GM23338 (cell line): Measurements from ENCODE around the gene HCRT. TPM values are rescaled to one million over a fixed set of nuclear protein-coding genes. Genes with fewer than 3 reads are reported as not detected.

Source experiments
- ATAC-seq: fragments of 200-7000 bp; cut with Tn5 transposase; 3 replicates; pipeline ENCODE4 v1.9.1; 2020
- DNase-seq: peaks from one replicate; pipeline ENCODE4 v3.0.0-alpha.2; 2015; ENCODE audit warnings: low spot score
- H2AFZ ChIP-seq: fragments of 200-600 bp; sonication (generic); 2 replicates; pipeline ENCODE4 v1.8.0; 2016; ENCODE audit warnings: antibody characterized with exemption, mild to moderate bottlenecking, moderate library complexity
- H3F3A ChIP-seq: fragments of 200-600 bp; sonication (generic); replicated peaks from 2 replicates; pipeline ENCODE4 v1.8.0; 2017; ENCODE audit warnings: antibody characterized with exemption, mixed run types, low read depth
- H3K27ac ChIP-seq: fragments of 200-600 bp; sonication (generic); 2 replicates; pipeline ENCODE4 v1.6.1; 2016; ENCODE audit warnings: low read depth
- H3K27me3 ChIP-seq: fragments of 200-600 bp; sonication (generic); 2 replicates; pipeline ENCODE4 v1.8.0; 2016; ENCODE audit warnings: mild to moderate bottlenecking, mixed run types, moderate library complexity; ENCODE audit not compliant: insufficient read depth
- H3K36me3 ChIP-seq: fragments of 200-600 bp; sonication (generic); 2 replicates; pipeline ENCODE4 v1.8.0; 2016; ENCODE audit warnings: mild to moderate bottlenecking; ENCODE audit not compliant: insufficient read depth
- H3K4me1 ChIP-seq: fragments of 200-600 bp; sonication (generic); 2 replicates; pipeline ENCODE4 v1.8.0; 2016; ENCODE audit warnings: mild to moderate bottlenecking, moderate library complexity; ENCODE audit not compliant: insufficient read depth
- H3K4me2 ChIP-seq: fragments of 200-600 bp; sonication (generic); 2 replicates; pipeline ENCODE4 v1.7.1; 2017; ENCODE audit warnings: mixed run types
- H3K4me3 ChIP-seq: fragments of 200-600 bp; sonication (generic); 2 replicates; pipeline ENCODE4 v1.6.1; 2016; ENCODE audit warnings: mixed run types
- H3K79me2 ChIP-seq: fragments of 200-600 bp; sonication (generic); replicated peaks from 2 replicates; pipeline ENCODE4 v1.8.0; 2017; ENCODE audit warnings: mild to moderate bottlenecking; ENCODE audit not compliant: insufficient read depth
- H3K9me2 ChIP-seq: fragments of 200-600 bp; sonication (generic); 2 replicates; pipeline ENCODE4 v1.8.0; 2017; ENCODE audit not compliant: insufficient read depth
- H4K20me1 ChIP-seq: fragments of 200-600 bp; sonication (generic); replicated peaks from 2 replicates; pipeline ENCODE4 v1.8.0; 2017; ENCODE audit warnings: mild to moderate bottlenecking; ENCODE audit not compliant: insufficient read depth
- H3K27ac Mint-ChIP-seq: 2 replicates; pipeline ENCODE4 v1.8.0; 2020; ENCODE audit warnings: inconsistent platforms, mild to moderate bottlenecking, moderate library complexity, mixed read lengths
- H3K27me3 Mint-ChIP-seq: 3 replicates; pipeline ENCODE4 v1.8.0; 2022; ENCODE audit warnings: low read depth, mild to moderate bottlenecking, moderate library complexity, mixed read lengths, inconsistent platforms; ENCODE audit not compliant: insufficient read depth, poor library complexity
- H3K36me3 Mint-ChIP-seq: 3 replicates; pipeline ENCODE4 v1.8.0; 2021; ENCODE audit warnings: low read depth, mild to moderate bottlenecking, inconsistent platforms, moderate library complexity, mixed read lengths
- H3K4me1 Mint-ChIP-seq: 3 replicates; pipeline ENCODE4 v1.8.0; 2020; ENCODE audit warnings: mild to moderate bottlenecking, inconsistent platforms, mixed read lengths
- H3K4me3 Mint-ChIP-seq: 3 replicates; pipeline ENCODE4 v1.8.0; 2021; ENCODE audit warnings: moderate library complexity, mild to moderate bottlenecking, inconsistent platforms, mixed read lengths
- H3K9me3 Mint-ChIP-seq: 3 replicates; pipeline ENCODE4 v1.8.0; 2020; ENCODE audit warnings: moderate library complexity, mild to moderate bottlenecking, inconsistent platforms, mixed read lengths
- EZH2 ChIP-seq: fragments of 200-600 bp; sonication (generic); IDR thresholded peaks from one replicate; pipeline ENCODE4 v1.8.0; 2017; ENCODE audit warnings: antibody characterized with exemption, mild to moderate bottlenecking, low read depth; ENCODE audit not compliant: unreplicated experiment
- ZNF114 ChIP-seq: fragments of 250-450 bp; sonication (Bioruptor Pico); IDR thresholded peaks from 2 replicates; pipeline ENCODE4 v1.5.0; 2020; ENCODE audit warnings: mild to moderate bottlenecking, moderate library complexity
- polyA plus RNA-seq: library from polyadenylated mRNA; unstranded; fragments of >200 nt; fragmentation: Nextera tagmentation; extraction: Ambion mirVana; gene quantifications from 2 replicates; pipeline ENCODE4 v1.2.1, GENCODE V29; 2016
- total RNA-seq: library from RNA; depleted of rRNA; stranded (reverse); fragments of >200 nt; shearing (Covaris generic); gene quantifications from 2 replicates; pipeline ENCODE4 v1.2.3, GENCODE V29; 2014
- TF ChIP-seq, protein P1 (sequence below): fragments of 250-450 bp; sonication (Bioruptor Pico); IDR thresholded peaks from 2 replicates; pipeline ENCODE4 v1.5.0; 2020; ENCODE audit warnings: mild to moderate bottlenecking, moderate library complexity

HCRT gene
- total and polyA plus RNA-seq, 2 experiments from 2014 or later: not detected

DNA sequence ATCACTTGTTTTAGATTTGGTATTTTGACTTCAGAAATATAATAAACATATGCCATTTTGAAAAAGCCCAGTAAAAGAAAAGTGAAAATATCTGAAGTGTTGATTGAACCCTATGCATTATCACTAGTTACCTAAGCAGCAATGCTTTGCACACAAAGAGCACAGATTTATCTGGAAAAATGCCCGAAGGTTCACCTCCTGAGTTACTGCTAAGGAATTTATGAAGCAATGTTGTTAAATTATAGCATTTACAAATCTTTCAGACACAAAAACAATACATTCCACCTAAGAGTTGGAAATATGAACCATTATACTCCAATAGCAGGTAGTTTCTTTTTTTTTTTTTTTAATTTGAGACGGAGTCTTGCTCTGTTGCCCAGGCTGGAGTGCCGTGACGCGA, 47.9 kb upstream of the HCRT start (continued):
- TF ChIP-seq, protein P1, sequence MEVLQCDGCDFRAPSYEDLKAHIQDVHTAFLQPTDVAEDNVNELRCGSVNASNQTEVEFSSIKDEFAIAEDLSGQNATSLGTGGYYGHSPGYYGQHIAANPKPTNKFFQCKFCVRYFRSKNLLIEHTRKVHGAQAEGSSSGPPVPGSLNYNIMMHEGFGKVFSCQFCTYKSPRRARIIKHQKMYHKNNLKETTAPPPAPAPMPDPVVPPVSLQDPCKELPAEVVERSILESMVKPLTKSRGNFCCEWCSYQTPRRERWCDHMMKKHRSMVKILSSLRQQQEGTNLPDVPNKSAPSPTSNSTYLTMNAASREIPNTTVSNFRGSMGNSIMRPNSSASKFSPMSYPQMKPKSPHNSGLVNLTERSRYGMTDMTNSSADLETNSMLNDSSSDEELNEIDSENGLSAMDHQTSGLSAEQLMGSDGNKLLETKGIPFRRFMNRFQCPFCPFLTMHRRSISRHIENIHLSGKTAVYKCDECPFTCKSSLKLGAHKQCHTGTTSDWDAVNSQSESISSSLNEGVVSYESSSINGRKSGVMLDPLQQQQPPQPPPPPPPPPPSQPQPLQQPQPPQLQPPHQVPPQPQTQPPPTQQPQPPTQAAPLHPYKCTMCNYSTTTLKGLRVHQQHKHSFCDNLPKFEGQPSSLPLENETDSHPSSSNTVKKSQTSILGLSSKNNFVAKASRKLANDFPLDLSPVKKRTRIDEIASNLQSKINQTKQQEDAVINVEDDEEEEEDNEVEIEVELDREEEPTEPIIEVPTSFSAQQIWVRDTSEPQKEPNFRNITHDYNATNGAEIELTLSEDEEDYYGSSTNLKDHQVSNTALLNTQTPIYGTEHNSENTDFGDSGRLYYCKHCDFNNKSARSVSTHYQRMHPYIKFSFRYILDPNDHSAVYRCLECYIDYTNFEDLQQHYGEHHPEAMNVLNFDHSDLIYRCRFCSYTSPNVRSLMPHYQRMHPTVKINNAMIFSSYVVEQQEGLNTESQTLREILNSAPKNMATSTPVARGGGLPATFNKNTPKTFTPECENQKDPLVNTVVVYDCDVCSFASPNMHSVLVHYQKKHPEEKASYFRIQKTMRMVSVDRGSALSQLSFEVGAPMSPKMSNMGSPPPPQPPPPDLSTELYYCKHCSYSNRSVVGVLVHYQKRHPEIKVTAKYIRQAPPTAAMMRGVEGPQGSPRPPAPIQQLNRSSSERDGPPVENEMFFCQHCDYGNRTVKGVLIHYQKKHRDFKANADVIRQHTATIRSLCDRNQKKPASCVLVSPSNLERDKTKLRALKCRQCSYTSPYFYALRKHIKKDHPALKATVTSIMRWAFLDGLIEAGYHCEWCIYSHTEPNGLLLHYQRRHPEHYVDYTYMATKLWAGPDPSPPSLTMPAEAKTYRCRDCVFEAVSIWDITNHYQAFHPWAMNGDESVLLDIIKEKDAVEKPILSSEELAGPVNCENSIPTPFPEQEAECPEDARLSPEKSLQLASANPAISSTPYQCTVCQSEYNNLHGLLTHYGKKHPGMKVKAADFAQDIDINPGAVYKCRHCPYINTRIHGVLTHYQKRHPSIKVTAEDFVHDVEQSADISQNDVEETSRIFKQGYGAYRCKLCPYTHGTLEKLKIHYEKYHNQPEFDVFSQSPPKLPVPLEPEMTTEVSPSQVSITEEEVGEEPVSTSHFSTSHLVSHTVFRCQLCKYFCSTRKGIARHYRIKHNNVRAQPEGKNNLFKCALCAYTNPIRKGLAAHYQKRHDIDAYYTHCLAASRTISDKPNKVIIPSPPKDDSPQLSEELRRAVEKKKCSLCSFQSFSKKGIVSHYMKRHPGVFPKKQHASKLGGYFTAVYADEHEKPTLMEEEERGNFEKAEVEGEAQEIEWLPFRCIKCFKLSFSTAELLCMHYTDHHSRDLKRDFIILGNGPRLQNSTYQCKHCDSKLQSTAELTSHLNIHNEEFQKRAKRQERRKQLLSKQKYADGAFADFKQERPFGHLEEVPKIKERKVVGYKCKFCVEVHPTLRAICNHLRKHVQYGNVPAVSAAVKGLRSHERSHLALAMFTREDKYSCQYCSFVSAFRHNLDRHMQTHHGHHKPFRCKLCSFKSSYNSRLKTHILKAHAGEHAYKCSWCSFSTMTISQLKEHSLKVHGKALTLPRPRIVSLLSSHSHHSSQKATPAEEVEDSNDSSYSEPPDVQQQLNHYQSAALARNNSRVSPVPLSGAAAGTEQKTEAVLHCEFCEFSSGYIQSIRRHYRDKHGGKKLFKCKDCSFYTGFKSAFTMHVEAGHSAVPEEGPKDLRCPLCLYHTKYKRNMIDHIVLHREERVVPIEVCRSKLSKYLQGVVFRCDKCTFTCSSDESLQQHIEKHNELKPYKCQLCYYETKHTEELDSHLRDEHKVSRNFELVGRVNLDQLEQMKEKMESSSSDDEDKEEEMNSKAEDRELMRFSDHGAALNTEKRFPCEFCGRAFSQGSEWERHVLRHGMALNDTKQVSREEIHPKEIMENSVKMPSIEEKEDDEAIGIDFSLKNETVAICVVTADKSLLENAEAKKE (CRISPR knock-in tag): no peak

- Mint-ChIP-seq H3K27ac (no peak overlapping the region), H3K36me3 (peaks cover 3% of the 10 kb centered on the region; the same call in 1 of the 3 replicates), H3K4me3 (no peak overlapping the region), H3K27me3 (peaks cover 2% of the 10 kb centered on the region), H3K9me3 (no peaks in the 10 kb centered on the region), H3K4me1 (no peaks in the 10 kb centered on the region)
- Histone ChIP-seq H3K4me2 (no peak overlapping the region), H3K79me2 (peaks cover 31% of the 10 kb centered on the region), H3K27me3 (no peaks in the 10 kb centered on the region), H3K27ac (no peak overlapping the region), H3K9me2 (no peaks in the 10 kb centered on the region), H3K4me1 (no peaks in the 10 kb centered on the region), H3F3A (no peaks in the 10 kb centered on the region), H4K20me1 (no peaks in the 10 kb centered on the region), H3K36me3 (no peaks in the 10 kb centered on the region), H3K4me3 (no peak overlapping the region), H2AFZ (no peak overlapping the region)
- ATAC-seq (no peak), DNase-seq (no peak)
- TF ChIP-seq ZNF114 (CRISPR knock-in tag): no peak
Measured at GRCh38 chr17:42230225-42230624, 45.0 kb upstream of the HCRT start.

DNA sequence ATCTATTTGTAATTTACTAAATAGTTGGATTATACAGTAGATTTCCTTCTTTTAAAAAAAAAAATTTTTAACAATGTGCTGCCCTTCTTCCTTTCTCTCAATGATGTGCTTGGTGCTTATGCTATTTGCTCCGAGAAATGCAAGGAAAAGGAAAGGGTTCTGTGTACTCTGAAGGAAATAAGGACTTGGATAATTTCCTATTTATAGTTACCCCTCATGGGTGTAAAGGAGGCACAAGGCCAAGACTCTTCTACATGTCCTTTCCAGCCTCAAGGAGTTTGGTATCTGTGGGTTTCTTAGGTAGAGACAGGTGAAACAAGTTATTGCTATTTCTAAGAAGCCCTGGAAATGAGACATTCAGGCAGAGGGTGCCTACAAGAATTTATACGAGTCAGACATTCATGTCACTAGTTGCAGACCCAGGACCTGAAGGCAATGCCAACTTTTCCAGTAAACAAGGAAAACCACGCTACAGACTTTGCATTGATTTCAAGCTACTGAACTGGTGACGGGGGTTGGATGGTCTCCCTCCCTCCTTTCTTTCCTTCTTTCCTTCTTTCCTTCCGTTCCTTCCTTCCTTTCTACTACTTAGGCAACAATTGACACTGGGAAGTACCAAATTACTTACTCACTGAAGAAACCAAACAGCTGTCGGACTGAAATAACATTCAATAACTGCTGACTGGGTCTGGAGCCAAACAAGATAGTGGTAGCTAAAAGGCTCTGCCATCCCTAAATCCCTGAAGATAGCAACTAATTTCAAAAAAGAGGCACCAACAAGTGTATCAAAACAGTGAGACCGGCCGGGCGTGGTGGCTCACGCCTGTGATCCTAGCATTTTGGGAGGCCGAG, 42.8 kb upstream of the HCRT start:
- H3K27me3 Mint-ChIP-seq: peaks cover 2% of the 10 kb centered on the region
- no peak for TF ChIP-seq EZH2
- H3K36me3 ChIP-seq: no peaks in the 10 kb centered on the region
- peaks cover 16% of the 10 kb centered on the region; the same call in 1 of the 2 replicates for H3K79me2 ChIP-seq
- DNase-seq (no peak), ATAC-seq (no peak)
- H2AFZ ChIP-seq: no peak overlapping the region
- no peaks in the 10 kb centered on the region for H4K20me1 ChIP-seq
- H3K4me3 Mint-ChIP-seq: no peak overlapping the region
- H3K36me3 Mint-ChIP-seq: peaks cover 14% of the 10 kb centered on the region
- no peak overlapping the region for H3K4me3 ChIP-seq
- no peaks in the 10 kb centered on the region for H3K9me2 ChIP-seq
- no peak overlapping the region for H3K27ac Mint-ChIP-seq
- no peaks in the 10 kb centered on the region for H3K9me3 Mint-ChIP-seq
- no peak overlapping the region; the same call in 1 of the 2 replicates for H3K27ac ChIP-seq
- H3K4me1 Mint-ChIP-seq: no peaks in the 10 kb centered on the region
- no peaks in the 10 kb centered on the region for H3F3A ChIP-seq
- no peaks in the 10 kb centered on the region for H3K4me1 ChIP-seq
- H3K4me2 ChIP-seq: no peak overlapping the region
- H3K27me3 ChIP-seq: no peaks in the 10 kb centered on the region
